GM12878 (cell line): ENCODE data around the gene GPR146. TPM values are rescaled to one million over a fixed set of nuclear protein-coding genes. Genes with fewer than 3 reads are reported as not detected.

Experiments used
- ATAC-seq: fragments of 200-7000 bp; cut with Tn5 transposase; 3 replicates; pipeline ENCODE4 v1.9.1; 2020; ENCODE audit warnings: mild to moderate bottlenecking, moderate library complexity
- BruUV-seq: library from RNA; stranded (reverse); fragments of 400-500 nt; replicated peaks from 2 replicates; lab custom pipeline; 2021; lab: Mats Ljungman, UMichigan
- CTCF ChIA-PET: fragments of 300-600 bp; sonication (Branson Sonifier 250); formaldehyde crosslinking; extraction: SDS; loops from one replicate; lab custom pipeline; 2021; ENCODE audit warnings: inconsistent platforms; lab: Yijun Ruan, JAX
- POLR2A ChIA-PET: fragments of 350-600 bp; formaldehyde crosslinking; extraction: SDS; loops from one replicate; lab custom pipeline; 2021; ENCODE audit warnings: inconsistent platforms; lab: Charles Lee
- RAD21 ChIA-PET: fragments of 300-600 bp; sonication (Branson Sonifier 250); formaldehyde crosslinking; loops from one replicate; lab custom pipeline; 2023; ENCODE audit warnings: antibody characterized with exemption; ENCODE audit not compliant: unreplicated experiment; lab: Charles Lee
- SMC1A ChIA-PET: fragments of 300-600 bp; sonication (Branson Sonifier 250); formaldehyde crosslinking; loops from one replicate; lab custom pipeline; 2023; ENCODE audit not compliant: unreplicated experiment, uncharacterized antibody; lab: Charles Lee
- DNase-seq: peaks from one replicate; pipeline ENCODE4 v3.0.0-alpha.2; 2011; ENCODE audit warnings: low read depth, low spot score
- FAIRE-seq: peaks from 3 replicates; lab custom pipeline; 2011; peaks lifted over from hg19 to GRCh38; lab: Jason Lieb, UNC
- H2AFZ ChIP-seq: 2 replicates; pipeline ENCODE4 v1.6.0; 2011; ENCODE audit warnings: low read depth, low read length, control low read depth; ENCODE audit not compliant: control insufficient read depth
- H3K27ac ChIP-seq: 2 replicates; pipeline ENCODE4 v1.5.1; 2011; ENCODE audit warnings: control low read depth; ENCODE audit not compliant: control insufficient read depth, insufficient read depth
- H3K27me3 ChIP-seq, 2 experiments: replicated peaks in 1 of 2; 2 replicates each; pipeline versions ENCODE4 v1.6.0 to v1.6.1; 2011; ENCODE audit warnings: low read length in 1 of 2; ENCODE audit not compliant: control insufficient read depth in 2 of 2, insufficient read depth in 2 of 2
- H3K36me3 ChIP-seq, 2 experiments: 2 replicates each; pipeline ENCODE4 v1.5.1; 2011; ENCODE audit warnings: low read length in 1 of 2; ENCODE audit not compliant: control insufficient read depth in 2 of 2, insufficient read depth in 2 of 2
- H3K4me1 ChIP-seq: 2 replicates; pipeline ENCODE4 v1.6.1; 2011; ENCODE audit warnings: mild to moderate bottlenecking, low read length, moderate library complexity, mixed read lengths; ENCODE audit not compliant: control insufficient read depth, insufficient read depth
- H3K4me2 ChIP-seq: 2 replicates; pipeline ENCODE4 v1.6.0; 2011; ENCODE audit warnings: control low read depth; ENCODE audit not compliant: control insufficient read depth, insufficient read depth
- H3K4me3 ChIP-seq: fragments of 200-600 bp; sonication (generic); 2 replicates; pipeline ENCODE4 v1.5.1; 2016
- H3K79me2 ChIP-seq: 2 replicates; pipeline ENCODE4 v1.6.0; 2011; ENCODE audit warnings: low read length; ENCODE audit not compliant: control insufficient read depth, insufficient read depth
- H3K9ac ChIP-seq: 2 replicates; pipeline ENCODE4 v1.8.0; 2011; ENCODE audit warnings: low read length, control low read depth, mixed read lengths; ENCODE audit not compliant: control insufficient read depth, insufficient read depth
- H3K9me3 ChIP-seq: replicated peaks from 3 replicates; pipeline ENCODE4 v1.5.1; 2011; ENCODE audit warnings: mild to moderate bottlenecking, low read length; ENCODE audit not compliant: control insufficient read depth, insufficient read depth
- H4K20me1 ChIP-seq: 2 replicates; pipeline ENCODE4 v1.6.0; 2011; ENCODE audit not compliant: control insufficient read depth, insufficient read depth
- ATF2 ChIP-seq: IDR thresholded peaks from 2 replicates; pipeline ENCODE4 v1.6.1; 2012; ENCODE audit warnings: low read length, inconsistent platforms
- ESRRA ChIP-seq: IDR thresholded peaks from 2 replicates; pipeline ENCODE4 v1.6.1; 2012; ENCODE audit warnings: mild to moderate bottlenecking, low read length, improper control_type of control experiment
- LARP7 ChIP-seq: fragments of 450-650 bp; IDR thresholded peaks from 2 replicates; pipeline ENCODE4 v1.6.1; 2017; ENCODE audit warnings: mild to moderate bottlenecking
- MEF2B ChIP-seq: fragments of 450-650 bp; IDR thresholded peaks from 2 replicates; pipeline ENCODE4 v1.6.1; 2018; ENCODE audit warnings: mild to moderate bottlenecking, moderate library complexity; ENCODE audit not compliant: partially characterized antibody, poor library complexity, severe bottlenecking
- MTA2 ChIP-seq: fragments of 450-650 bp; IDR thresholded peaks from 2 replicates; pipeline ENCODE4 v1.6.1; 2016; ENCODE audit warnings: low read depth, mild to moderate bottlenecking, moderate library complexity
- NFXL1 ChIP-seq: fragments of 450-650 bp; IDR thresholded peaks from 2 replicates; pipeline ENCODE4 v1.6.1; 2017; ENCODE audit warnings: antibody characterized with exemption, mild to moderate bottlenecking, borderline replicate concordance
- PAX5 ChIP-seq: IDR thresholded peaks from 2 replicates; pipeline ENCODE4 v1.6.1; 2011; ENCODE audit warnings: low read depth, low read length, borderline replicate concordance
- POLR2A ChIP-seq: IDR thresholded peaks from 2 replicates; pipeline ENCODE4 v1.6.1; 2011; ENCODE audit warnings: low read depth, mild to moderate bottlenecking, low read length
- POLR2AphosphoS2 ChIP-seq: IDR thresholded peaks from 2 replicates; pipeline ENCODE4 v1.6.1; 2011; ENCODE audit warnings: low read depth, mild to moderate bottlenecking, low read length, improper control_type of control experiment, moderate library complexity
- POLR2AphosphoS5 ChIP-seq: IDR thresholded peaks from 2 replicates; pipeline ENCODE4 v1.6.1; 2011; ENCODE audit warnings: mild to moderate bottlenecking, low read length, inconsistent platforms
- SIN3A ChIP-seq: IDR thresholded peaks from 2 replicates; pipeline ENCODE4 v1.6.1; 2012; ENCODE audit warnings: low read depth, low read length, improper control_type of control experiment
- SMARCA5 ChIP-seq: fragments of 450-650 bp; IDR thresholded peaks from 2 replicates; pipeline ENCODE4 v1.6.1; 2017; ENCODE audit warnings: mild to moderate bottlenecking
- SPI1 ChIP-seq: IDR thresholded peaks from 2 replicates; pipeline ENCODE4 v1.6.1; 2011; ENCODE audit warnings: low read depth, mild to moderate bottlenecking, low read length, moderate library complexity, borderline replicate concordance; ENCODE audit not compliant: insufficient read depth
- SREBF2 ChIP-seq: IDR thresholded peaks from 2 replicates; pipeline ENCODE4 v1.6.1; 2012; ENCODE audit warnings: mild to moderate bottlenecking, low read length
- TCF3 ChIP-seq: IDR thresholded peaks from 2 replicates; pipeline ENCODE4 v1.6.1; 2012; ENCODE audit warnings: low read depth, mild to moderate bottlenecking, low read length, borderline replicate concordance; ENCODE audit not compliant: insufficient read depth
- WRNIP1 ChIP-seq: IDR thresholded peaks from 2 replicates; pipeline ENCODE4 v1.6.1; 2011; ENCODE audit warnings: low read depth, low read length, improper control_type of control experiment, borderline replicate concordance
- YBX1 ChIP-seq: fragments of 450-650 bp; IDR thresholded peaks from 2 replicates; pipeline ENCODE4 v1.6.1; 2016; ENCODE audit warnings: antibody characterized with exemption
- ZSCAN29 ChIP-seq: fragments of 450-650 bp; IDR thresholded peaks from 2 replicates; pipeline ENCODE4 v1.6.1; 2017; ENCODE audit warnings: mild to moderate bottlenecking, moderate library complexity
- WGBS: methylation state at CpG from one replicate; pipeline ENCODE4 v1.1.6; 2016; ENCODE audit warnings: low lambda C conversion rate; ENCODE audit not compliant: insufficient replicate concordance, insufficient coverage; ENCODE audit errors: missing lambda C conversion rate; 5-methylcytosine and 5-hydroxymethylcytosine counted together
- in situ Hi-C: fragments of 300-500 bp; cut with MboI; formaldehyde crosslinking; loops from 9 replicates; pipeline ENCODE4 v1.14.3; 2018; ENCODE audit warnings: mixed read lengths
- intact Hi-C: fragments of 100-400 bp; cut with micrococcal nuclease; formaldehyde crosslinking; loops from one replicate; pipeline ENCODE4 v1.14.2; 2022; ENCODE audit not compliant: unreplicated experiment
- polyA plus RNA-seq, 11 experiments: library from polyadenylated mRNA; depleted of rRNA in 4 of 11; unstranded in 6 of 11; stranded (reverse) in 5 of 11; fragments of >200 nt; fragmentation: Nextera tagmentation in 4 of 11; fragmentation: Illumina TruSeq in 1 of 11; extraction: Ambion mirVana in 4 of 11; extraction: Trizol in 1 of 11; gene quantifications; 1 replicate in 1 of 11; 2 replicates in 10 of 11; pipeline versions ENCODE4 v1.2.1 to v1.2.3, GENCODE V29; 2011 to 2016; ENCODE audit warnings: inconsistent platforms in 2 of 11, missing spikeins in 2 of 11, low read depth in 1 of 11
- total RNA-seq, 4 experiments: library from RNA; depleted of rRNA in 3 of 4; stranded (reverse); fragments of >200 nt in 3 of 4; fragmentation: Illumina TruSeq in 1 of 4; extraction: Trizol in 1 of 4; gene quantifications; 2 replicates each; pipeline versions ENCODE4 v1.2.1 to v1.2.3, GENCODE V29; 2013 to 2021
- TF ChIP-seq, protein P1 (sequence below): fragments of 450-650 bp; IDR thresholded peaks from 2 replicates; pipeline ENCODE4 v1.6.1; 2016; ENCODE audit warnings: mild to moderate bottlenecking

Gene GPR146
- total and polyA plus RNA-seq, 10 of the 15 experiments (the other 5 are each of a cell fraction or from before 2014, with no cell fraction given), result 0.19 to 12.0 (median 0.54) TPM; not detected in 2

GRCh38 chr7:1024331-1024841, 20.0 kb upstream of the GPR146 start (continued):
- no peak; the same call in 1 of the 2 replicates for TF ChIP-seq ATF2
- TF ChIP-seq ZSCAN29, result no peak
- TF ChIP-seq YBX1, result peak; percentile 97
- TF ChIP-seq MTA2, result peak; percentile 77
- TF ChIP-seq ESRRA, result peak; percentile 52; the same call in 1 of the 2 replicates
- no peak for TF ChIP-seq NFXL1

DNA sequence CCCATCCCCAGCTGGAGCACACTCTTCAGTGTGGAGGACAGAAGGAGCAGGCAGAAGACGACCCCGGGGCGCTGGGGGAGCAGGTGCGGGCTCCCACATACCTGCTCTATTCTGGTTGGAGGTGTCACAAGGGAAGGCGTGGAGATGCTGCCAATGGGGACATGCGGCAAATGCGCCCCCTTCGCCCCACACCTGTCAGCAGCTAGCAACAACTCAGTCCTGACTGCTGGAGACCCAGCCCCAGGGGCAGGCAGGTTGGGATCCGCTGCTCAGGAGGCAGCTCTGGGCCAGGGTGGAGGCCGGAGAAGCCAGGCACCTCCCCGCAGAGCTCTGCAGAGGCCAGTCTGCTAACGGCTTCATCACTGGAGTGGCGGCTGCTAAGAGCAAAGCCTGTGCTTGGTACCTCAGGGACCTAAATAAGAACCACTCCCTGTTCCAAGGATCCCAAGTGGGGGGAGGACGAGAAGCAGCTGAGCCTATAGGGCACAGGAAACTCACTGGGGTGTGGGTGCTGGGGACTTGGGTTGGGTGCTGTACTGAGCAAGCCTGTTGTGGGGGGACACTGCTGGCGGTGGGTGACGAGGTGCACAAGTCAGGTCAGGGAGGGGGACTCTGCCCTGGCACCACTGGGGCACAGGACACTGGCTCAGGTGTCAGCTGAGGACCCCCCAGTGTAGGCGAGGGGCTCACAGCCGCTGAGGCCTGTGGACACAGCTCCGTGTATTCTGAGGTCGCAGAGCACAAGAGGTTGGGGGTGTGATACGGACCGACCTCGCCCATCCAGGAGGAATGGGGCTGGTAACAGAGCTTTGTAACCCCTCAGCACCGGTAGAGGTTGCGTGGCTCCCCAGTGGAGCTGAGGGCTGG, 19.2 kb upstream of the GPR146 start:
- in situ Hi-C loops, result loop anchor here (5.0 kb wide), 1 partner anchor 37 kb away; no protein-coding TSS in a partner anchor
- intact Hi-C loops, result loop anchor here (1.0 kb wide), 2 partner anchors 32 to 37 kb away; no protein-coding TSS in a partner anchor
- ChIA-PET SMC1A (interaction anchor here (0.6 to 9.0 kb wide), 13 partner anchors 19 to 192 kb away, joined by 3 to 71 read pairs (median 7); partner anchors contain the start of gene GPR146), CTCF (interaction anchor here (0.6 to 6.7 kb wide), 11 partner anchors 20 to 152 kb away, joined by 3 to 85 read pairs (median 4); partner anchors contain the start of genes GPER1 and GPR146), POLR2A (interaction anchor here (0.5 to 5.3 kb wide), 18 partner anchors 10 to 146 kb away, joined by 3 to 40 read pairs (median 4); partner anchors contain the start of genes GPR146 and ZFAND2A), RAD21 (interaction anchor here (0.6 to 6.6 kb wide), 11 partner anchors 19 to 102 kb away, joined by 3 to 59 read pairs (median 4); partner anchors contain the start of gene GPR146)
- Histone ChIP-seq H3K4me1 (peaks cover 45% of the 10 kb centered on the region), H3K79me2 (peaks cover 90% of the 10 kb centered on the region), H3K4me3 (peak overlapping the region; percentile 99), H3K36me3 (peaks cover 7 to 9% of the 10 kb centered on the region in 2 experiments; a peak in 3 of 4 replicates), H3K27ac (peak overlapping the region; percentile 95), H3K9ac (peak overlapping the region; percentile 79), H3K27me3 (no peaks in the 10 kb centered on the region), H2AFZ (no peak overlapping the region), H3K4me2 (peak overlapping the region; percentile 96), H4K20me1 (no peaks in the 10 kb centered on the region), H3K9me3 (peaks cover 11% of the 10 kb centered on the region; the same call in 2 of the 3 replicates)
- no peak for DNase-seq
- TSS peak; percentile 90 for BruUV-seq
- 73% methylated on average over 25 of the region's 25 CpGs for WGBS
- FAIRE-seq, result no peak
- peak; percentile 1 for ATAC-seq
- TF ChIP-seq SMARCA5, result 0 out of 2 replicates have a peak, but pooled peaks have one; percentile 33
- 0 out of 2 replicates have a peak, but pooled peaks have one; percentile 5 for TF ChIP-seq SREBF2
- TF ChIP-seq MEF2B, result no peak
- no peak for TF ChIP-seq SPI1
- TF ChIP-seq POLR2AphosphoS2, result 0 out of 2 replicates have a peak, but pooled peaks have one; percentile 24
- TF ChIP-seq SIN3A, result no peak
- 0 out of 2 replicates have a peak, but pooled peaks have one; percentile 11 for TF ChIP-seq PAX5
- TF ChIP-seq, protein P1, sequence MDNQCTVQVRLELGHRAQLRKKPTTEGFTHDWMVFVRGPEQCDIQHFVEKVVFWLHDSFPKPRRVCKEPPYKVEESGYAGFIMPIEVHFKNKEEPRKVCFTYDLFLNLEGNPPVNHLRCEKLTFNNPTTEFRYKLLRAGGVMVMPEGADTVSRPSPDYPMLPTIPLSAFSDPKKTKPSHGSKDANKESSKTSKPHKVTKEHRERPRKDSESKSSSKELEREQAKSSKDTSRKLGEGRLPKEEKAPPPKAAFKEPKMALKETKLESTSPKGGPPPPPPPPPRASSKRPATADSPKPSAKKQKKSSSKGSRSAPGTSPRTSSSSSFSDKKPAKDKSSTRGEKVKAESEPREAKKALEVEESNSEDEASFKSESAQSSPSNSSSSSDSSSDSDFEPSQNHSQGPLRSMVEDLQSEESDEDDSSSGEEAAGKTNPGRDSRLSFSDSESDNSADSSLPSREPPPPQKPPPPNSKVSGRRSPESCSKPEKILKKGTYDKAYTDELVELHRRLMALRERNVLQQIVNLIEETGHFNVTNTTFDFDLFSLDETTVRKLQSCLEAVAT, result peak; percentile 1; the same call in 1 of the 2 replicates
- peak; percentile 42; the same call in 1 of the 2 replicates for TF ChIP-seq POLR2AphosphoS5
- peak; percentile 53; the same call in 1 of the 2 replicates for TF ChIP-seq POLR2A
- peak; percentile 56; the same call in 1 of the 2 replicates for TF ChIP-seq WRNIP1
- TF ChIP-seq TCF3, result no peak
- peak; percentile 33 for TF ChIP-seq LARP7
